Smooth muscle cell (in vitro differentiated cells): ENCODE measurements around the gene SCYL3. TPM values are rescaled to one million over a fixed set of nuclear protein-coding genes. Genes with fewer than 3 reads are reported as not detected.

Experiments
- DNase-seq: peaks from one replicate; lab custom pipeline; 2025; ENCODE audit not compliant: unreplicated experiment; lab: John Stamatoyannopoulos, UW
- H2AFZ ChIP-seq: fragments of 200-600 bp; sonication (generic); 2 replicates; pipeline ENCODE4 v1.6.0; 2016; ENCODE audit warnings: antibody characterized with exemption, low read depth, mild to moderate bottlenecking
- H3F3A ChIP-seq: fragments of 200-600 bp; sonication (generic); 2 replicates; pipeline ENCODE4 v1.6.0; 2017; ENCODE audit warnings: antibody characterized with exemption, low read depth
- H3K27ac ChIP-seq: fragments of 200-600 bp; sonication (generic); 2 replicates; pipeline ENCODE4 v1.5.1; 2016; ENCODE audit warnings: low read depth, mild to moderate bottlenecking
- H3K27me3 ChIP-seq: fragments of 200-600 bp; sonication (generic); 2 replicates; pipeline ENCODE4 v1.6.1; 2016; ENCODE audit warnings: low read depth, mild to moderate bottlenecking
- H3K36me3 ChIP-seq: fragments of 200-600 bp; sonication (generic); 2 replicates; pipeline ENCODE4 v1.5.1; 2016; ENCODE audit warnings: low read depth
- H3K4me1 ChIP-seq: fragments of 200-600 bp; sonication (generic); 2 replicates; pipeline ENCODE4 v1.5.1; 2016; ENCODE audit warnings: low read depth
- H3K4me2 ChIP-seq: fragments of 200-600 bp; sonication (generic); 2 replicates; pipeline ENCODE4 v1.6.0; 2016; ENCODE audit warnings: mild to moderate bottlenecking
- H3K4me3 ChIP-seq: fragments of 200-600 bp; sonication (generic); 2 replicates; pipeline ENCODE4 v1.5.1; 2016; ENCODE audit warnings: mild to moderate bottlenecking
- H3K79me2 ChIP-seq: fragments of 200-600 bp; sonication (generic); 2 replicates; pipeline ENCODE4 v1.6.0; 2016; ENCODE audit warnings: low read depth, mild to moderate bottlenecking
- H3K9ac ChIP-seq: fragments of 200-600 bp; sonication (generic); 2 replicates; pipeline ENCODE4 v1.6.0; 2016; ENCODE audit warnings: low read depth
- H3K9me3 ChIP-seq: fragments of 200-600 bp; sonication (generic); replicated peaks from 2 replicates; pipeline ENCODE4 v1.5.1; 2016; ENCODE audit warnings: low read depth
- H4K20me1 ChIP-seq: fragments of 200-600 bp; sonication (generic); 2 replicates; pipeline ENCODE4 v1.6.0; 2016; ENCODE audit warnings: low read depth
- WGBS: methylation state at CpG from one replicate; pipeline ENCODE4 v1.1.7; 2016; ENCODE audit warnings: low lambda C conversion rate; 5-methylcytosine and 5-hydroxymethylcytosine counted together
- polyA plus RNA-seq: library from polyadenylated mRNA; unstranded; fragments of >200 nt; fragmentation: Nextera tagmentation; extraction: Ambion mirVana; gene quantifications from 2 replicates; pipeline ENCODE4 v1.2.1, GENCODE V29; 2016
- total RNA-seq: library from RNA; depleted of rRNA; stranded (reverse); fragments of >200 nt; gene quantifications from 2 replicates; pipeline ENCODE4 v1.2.3, GENCODE V29; 2014
- TF ChIP-seq, protein P1 (sequence below): fragments of 200-600 bp; sonication (generic); IDR thresholded peaks from 2 replicates; pipeline ENCODE4 v1.5.1; 2017; ENCODE audit warnings: borderline replicate concordance, mild to moderate bottlenecking, antibody characterized with exemption; ENCODE audit not compliant: insufficient read depth, poor library complexity, severe bottlenecking

Gene SCYL3
- total and polyA plus RNA-seq, 2 experiments from 2014 or later: 4.0 to 10.3 TPM

DNA sequence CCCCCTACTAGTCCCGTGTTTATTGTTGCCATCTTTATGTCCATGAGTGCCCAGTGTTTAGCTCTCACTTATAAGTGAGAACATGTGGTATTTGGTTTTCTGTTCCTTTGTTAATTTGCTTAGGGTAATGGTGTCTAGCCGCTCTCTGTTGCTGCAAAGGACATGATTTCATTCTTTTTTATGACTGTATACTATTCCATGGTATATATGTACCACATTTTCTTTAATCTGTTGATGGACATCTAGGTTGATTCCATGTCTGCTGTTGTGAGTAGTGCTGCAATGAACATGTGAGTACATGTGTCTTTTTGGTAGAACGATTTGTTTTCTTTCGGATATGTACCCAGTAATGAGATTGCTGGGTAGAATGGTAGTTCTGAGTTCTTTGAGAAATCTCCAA is 54.8 kb downstream of the SCYL3 start:
- Histone ChIP-seq H2AFZ (no peak overlapping the region), H4K20me1 (no peaks in the 10 kb centered on the region), H3K36me3 (peaks cover 13% of the 10 kb centered on the region), H3K4me2 (no peak overlapping the region), H3K9ac (no peak overlapping the region), H3K79me2 (peaks cover 3% of the 10 kb centered on the region), H3F3A (no peaks in the 10 kb centered on the region), H3K4me3 (no peak overlapping the region), H3K9me3 (peaks cover 5% of the 10 kb centered on the region), H3K27me3 (no peaks in the 10 kb centered on the region), H3K4me1 (no peaks in the 10 kb centered on the region), H3K27ac (no peak overlapping the region)
- DNase-seq: no peak
- TF ChIP-seq, protein P1, sequence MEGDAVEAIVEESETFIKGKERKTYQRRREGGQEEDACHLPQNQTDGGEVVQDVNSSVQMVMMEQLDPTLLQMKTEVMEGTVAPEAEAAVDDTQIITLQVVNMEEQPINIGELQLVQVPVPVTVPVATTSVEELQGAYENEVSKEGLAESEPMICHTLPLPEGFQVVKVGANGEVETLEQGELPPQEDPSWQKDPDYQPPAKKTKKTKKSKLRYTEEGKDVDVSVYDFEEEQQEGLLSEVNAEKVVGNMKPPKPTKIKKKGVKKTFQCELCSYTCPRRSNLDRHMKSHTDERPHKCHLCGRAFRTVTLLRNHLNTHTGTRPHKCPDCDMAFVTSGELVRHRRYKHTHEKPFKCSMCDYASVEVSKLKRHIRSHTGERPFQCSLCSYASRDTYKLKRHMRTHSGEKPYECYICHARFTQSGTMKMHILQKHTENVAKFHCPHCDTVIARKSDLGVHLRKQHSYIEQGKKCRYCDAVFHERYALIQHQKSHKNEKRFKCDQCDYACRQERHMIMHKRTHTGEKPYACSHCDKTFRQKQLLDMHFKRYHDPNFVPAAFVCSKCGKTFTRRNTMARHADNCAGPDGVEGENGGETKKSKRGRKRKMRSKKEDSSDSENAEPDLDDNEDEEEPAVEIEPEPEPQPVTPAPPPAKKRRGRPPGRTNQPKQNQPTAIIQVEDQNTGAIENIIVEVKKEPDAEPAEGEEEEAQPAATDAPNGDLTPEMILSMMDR: no peak
- 73% methylated on average over 4 of the region's 4 CpGs for WGBS

DNA sequence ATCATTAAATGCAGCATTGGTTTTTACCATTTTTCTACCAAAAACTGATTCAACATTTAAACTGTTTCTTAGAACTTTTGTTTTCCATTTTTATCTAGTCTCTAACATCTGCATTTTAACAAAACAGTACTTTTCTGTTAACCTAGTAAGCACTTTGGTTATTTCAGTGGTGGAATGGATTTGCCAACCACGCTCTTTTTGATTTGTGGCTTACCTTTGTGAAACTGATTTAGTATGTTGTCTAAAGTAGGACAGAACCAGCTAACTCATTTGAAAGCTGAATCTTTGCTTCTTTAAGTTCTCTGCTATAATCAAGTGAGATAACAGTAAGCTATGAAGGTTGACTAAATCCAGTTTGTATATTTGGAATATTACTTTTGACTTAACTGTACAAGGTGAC is 57.5 kb downstream of the SCYL3 start:
- Histone ChIP-seq H3K4me1 (no peaks in the 10 kb centered on the region), H3F3A (no peaks in the 10 kb centered on the region), H3K79me2 (peaks cover 3% of the 10 kb centered on the region), H3K9me3 (peaks cover 5% of the 10 kb centered on the region), H3K27ac (no peak overlapping the region), H4K20me1 (no peaks in the 10 kb centered on the region), H3K4me3 (no peak overlapping the region), H3K36me3 (peaks cover 13% of the 10 kb centered on the region), H2AFZ (no peak overlapping the region), H3K4me2 (no peak overlapping the region), H3K9ac (no peak overlapping the region), H3K27me3 (no peaks in the 10 kb centered on the region)
- TF ChIP-seq, protein P1: no peak
- 98% methylated on average over 1 of the region's 1 CpG for WGBS
- DNase-seq: no peak

DNA sequence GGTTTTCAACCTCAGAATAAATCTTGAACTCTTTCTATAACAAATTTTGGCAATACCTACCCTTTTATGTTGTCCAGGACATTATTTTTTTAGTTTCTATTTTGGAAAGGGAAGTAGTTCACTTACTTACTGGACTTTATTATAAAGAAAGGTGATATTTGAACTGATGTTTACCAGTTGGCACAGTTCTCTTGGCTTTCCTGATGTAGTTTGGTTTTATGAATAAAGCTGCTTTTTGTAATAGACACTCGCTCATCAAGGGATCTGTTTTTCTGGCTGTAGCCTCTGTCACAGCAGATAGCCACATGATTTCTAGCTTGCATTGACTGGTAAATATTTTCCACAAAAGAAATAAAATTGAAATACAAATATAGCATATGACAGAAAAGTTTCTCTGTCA is 58.0 kb downstream of the SCYL3 start:
- H3K79me2 ChIP-seq: peaks cover under 1% of the 10 kb centered on the region
- no peaks in the 10 kb centered on the region for H3F3A ChIP-seq
- H3K36me3 ChIP-seq: peaks cover 18% of the 10 kb centered on the region
- no peak overlapping the region for H3K9ac ChIP-seq
- TF ChIP-seq, protein P1: no peak
- no peak overlapping the region for H2AFZ ChIP-seq
- H3K27me3 ChIP-seq: no peaks in the 10 kb centered on the region
- peaks cover 5% of the 10 kb centered on the region for H3K9me3 ChIP-seq
- 100% methylated on average over 1 of the region's 1 CpG for WGBS
- no peak overlapping the region for H3K4me3 ChIP-seq
- H4K20me1 ChIP-seq: no peaks in the 10 kb centered on the region
- no peak overlapping the region for H3K27ac ChIP-seq
- H3K4me1 ChIP-seq: no peaks in the 10 kb centered on the region
- DNase-seq: no peak
- no peak overlapping the region for H3K4me2 ChIP-seq

DNA sequence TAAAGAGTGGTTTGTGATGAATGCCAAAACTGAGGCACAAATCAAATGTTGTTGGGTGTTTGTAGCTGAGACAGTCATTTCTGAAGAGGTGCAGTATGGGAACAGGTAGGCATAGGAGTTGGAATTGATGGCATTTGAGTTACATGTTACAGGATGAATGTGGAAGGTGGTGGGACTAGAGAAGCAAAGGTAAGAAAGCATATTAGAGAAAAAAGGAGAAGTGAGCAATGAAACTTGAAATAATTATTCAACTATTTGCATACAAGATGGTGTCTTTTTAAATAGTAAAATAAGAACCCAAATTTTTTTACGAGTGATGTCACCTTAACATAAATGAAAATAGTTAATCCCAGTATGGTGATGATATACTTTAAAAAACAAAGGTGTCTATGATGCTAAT is 58.8 kb downstream of the SCYL3 start:
- TF ChIP-seq, protein P1: no peak
- Histone ChIP-seq H4K20me1 (no peaks in the 10 kb centered on the region), H3K4me1 (no peaks in the 10 kb centered on the region), H3F3A (no peaks in the 10 kb centered on the region), H3K4me3 (no peak overlapping the region), H3K9ac (no peak overlapping the region), H3K27ac (no peak overlapping the region), H3K36me3 (peaks cover 24% of the 10 kb centered on the region), H3K4me2 (no peak overlapping the region), H3K79me2 (no peaks in the 10 kb centered on the region), H3K27me3 (no peaks in the 10 kb centered on the region), H3K9me3 (peaks cover 2% of the 10 kb centered on the region), H2AFZ (no peak overlapping the region)
- DNase-seq: no peak
- WGBS: 100% methylated on average over 1 of the region's 1 CpG
